Uterus (tissue), 4 donors: ENCODE data around the gene RBBP7. TPM values are rescaled to one million over a fixed set of nuclear protein-coding genes. Genes with fewer than 3 reads are reported as not detected.

ENCODE experiments used
- DNase-seq, 2 donors: peaks; one replicate each; pipeline ENCODE4 v3.0.0-alpha.2; 2019 to 2020
- H3K27ac ChIP-seq, 2 donors: fragments of 200-600 bp; sonication (generic); 1 replicate in 1 of 2; 2 replicates in 1 of 2; pipeline ENCODE4 v1.5.1; 2016 to 2018
- H3K27me3 ChIP-seq, 2 donors: fragments of 200-600 bp; sonication (generic); one replicate each; pipeline ENCODE4 v1.5.1; 2018 to 2019; ENCODE audit warnings: control low read depth in 1 of 2
- H3K36me3 ChIP-seq, 2 donors: fragments of 200-600 bp; sonication (generic); one replicate each; pipeline ENCODE4 v1.5.1; 2019; ENCODE audit warnings: control low read depth in 1 of 2
- H3K4me1 ChIP-seq, 2 donors: fragments of 200-600 bp; sonication (generic); one replicate each; pipeline ENCODE4 v1.5.1; 2018 to 2019; ENCODE audit warnings: control low read depth in 1 of 2
- H3K4me3 ChIP-seq, 2 donors: fragments of 200-600 bp; sonication (generic); 1 replicate in 1 of 2; 2 replicates in 1 of 2; pipeline ENCODE4 v1.5.1; 2018 to 2019; ENCODE audit warnings: mild to moderate bottlenecking in 1 of 2
- H3K9me3 ChIP-seq, 2 donors: fragments of 200-600 bp; sonication (generic); one replicate each; pipeline ENCODE4 v1.5.1; 2019; ENCODE audit warnings: control low read depth in 1 of 2
- CTCF ChIP-seq, 4 experiments: fragments of 200-600 bp in 2 of 4; fragments of 450-650 bp in 2 of 4; sonication (generic) in 2 of 4; IDR thresholded peaks; one replicate each; pipeline ENCODE4 v1.5.1; 2016 to 2019; ENCODE audit warnings: antibody characterized with exemption in 4 of 4, mild to moderate bottlenecking in 2 of 4, moderate library complexity in 1 of 4
- POLR2A ChIP-seq, 2 donors: fragments of 450-650 bp; IDR thresholded peaks; one replicate each; pipeline ENCODE4 v1.6.1; 2016; ENCODE audit warnings: antibody characterized with exemption in 2 of 2, mild to moderate bottlenecking in 1 of 2, moderate library complexity in 1 of 2
- intact Hi-C: fragments of 100-400 bp; cut with DNase I; formaldehyde crosslinking; loops from one replicate; pipeline ENCODE4 v1.15.1; 2023; ENCODE audit warnings: low total_unique reads
- total RNA-seq, 4 donors: library from RNA; depleted of rRNA in 3 of 4; stranded (reverse); fragments of >200 nt in 3 of 4; gene quantifications; one replicate each; pipeline versions ENCODE4 v1.1.0 to v1.2.4, GENCODE V29; 2014 to 2023
- donor health status: DM: yes; HTN: yes; CAD: no.

RBBP7 gene
- total RNA-seq, result 100 to 1,000 TPM in 3 of 4 donors, 10 to 100 TPM in 1; 60.0 to 154 (median 125) TPM

GRCh38 chrX:16870095-16870861 lies at the start of gene RBBP7:
TSS of gene RBBP7 (minus strand) at chrX:16870362. CDS start at chrX:16870053, 309 bp downstream.
- peaks cover 0 to 4% of the 10 kb centered on the region in 2 donors for H3K27me3 ChIP-seq
- peak within 1 kb of the TSS; percentile 48 to 87 for H3K4me3 ChIP-seq
- H3K9me3 ChIP-seq, result no peaks in the 10 kb centered on the region
- peaks cover 4 to 7% of the 10 kb centered on the region in 2 donors for H3K4me1 ChIP-seq
- intact Hi-C loops, result no loop called here
- no peaks in the 10 kb centered on the region for H3K36me3 ChIP-seq
- DNase-seq, result peak; percentile 94 to 97
- H3K27ac ChIP-seq, result peak within 1 kb of the TSS; percentile 89 to 95
- no peak for TF ChIP-seq CTCF (IDR thresholded peaks at IDR 0.05)
- TF ChIP-seq POLR2A (IDR thresholded peaks at IDR 0.05), result peak; percentile 83 to 93

- Histone ChIP-seq H3K9me3 (no peaks in the 10 kb centered on the region), H3K36me3 (no peaks in the 10 kb centered on the region), H3K4me3 (no peak overlapping the region), H3K27ac (no peak overlapping the region), H3K4me1 (no peaks in the 10 kb centered on the region), H3K27me3 (no peaks in the 10 kb centered on the region)
- TF ChIP-seq CTCF (IDR thresholded peaks at IDR 0.05), result no peak
- no peak for TF ChIP-seq POLR2A (IDR thresholded peaks at IDR 0.05)
- intact Hi-C loops, result no loop called here
- no peak for DNase-seq
These were observed 48.8 kb upstream of the RBBP7 start for GRCh38 chrX:16918979-16919378.

- TF ChIP-seq POLR2A (IDR thresholded peaks at IDR 0.05), result no peak
- TF ChIP-seq CTCF (IDR thresholded peaks at IDR 0.05), result no peak
- intact Hi-C loops, result no loop called here
- Histone ChIP-seq H3K27me3 (no peaks in the 10 kb centered on the region), H3K36me3 (no peaks in the 10 kb centered on the region), H3K9me3 (no peaks in the 10 kb centered on the region), H3K27ac (no peak overlapping the region), H3K4me1 (no peaks in the 10 kb centered on the region), H3K4me3 (no peak overlapping the region)
- no peak for DNase-seq
These were observed 47.0 kb upstream of the RBBP7 start for GRCh38 chrX:16917120-16917519.

GRCh38 chrX:16916561-16916960 lies 46.4 kb upstream of the RBBP7 start:
- intact Hi-C loops, result no loop called here
- H3K9me3 ChIP-seq, result no peaks in the 10 kb centered on the region
- H3K27me3 ChIP-seq, result no peaks in the 10 kb centered on the region
- DNase-seq, result no peak
- H3K27ac ChIP-seq, result no peak overlapping the region
- no peaks in the 10 kb centered on the region for H3K36me3 ChIP-seq
- TF ChIP-seq CTCF (IDR thresholded peaks at IDR 0.05) (no peak), POLR2A (IDR thresholded peaks at IDR 0.05) (no peak)
- H3K4me3 ChIP-seq, result no peak overlapping the region
- no peaks in the 10 kb centered on the region for H3K4me1 ChIP-seq

GRCh38 chrX:16914058-16914457 lies 43.9 kb upstream of the RBBP7 start:
- intact Hi-C loops, result no loop called here
- TF ChIP-seq POLR2A (IDR thresholded peaks at IDR 0.05) (no peak), CTCF (IDR thresholded peaks at IDR 0.05) (no peak)

More at GRCh38 chrX:16914058-16914457, 43.9 kb upstream of the RBBP7 start:
- Histone ChIP-seq H3K4me1 (no peaks in the 10 kb centered on the region), H3K36me3 (no peaks in the 10 kb centered on the region), H3K9me3 (no peaks in the 10 kb centered on the region), H3K27ac (no peak overlapping the region), H3K27me3 (no peaks in the 10 kb centered on the region), H3K4me3 (no peak overlapping the region)
- no peak for DNase-seq
